Stimulated activated CD8-positive, alpha-beta memory T cell treated with anti-CD3 and anti-CD28 coated beads, Interleukin-15, amount 100 ng/mL, for 4 hours (primary cell): Measurements from ENCODE around the gene CNTNAP2.
"Not testable (repeated sequence)": the region's sequence is repeated elsewhere in the genome, so short reads cannot be mapped to it uniquely, and the experiment has no call there.

Experiments used
- DNase-seq, 2 donors: peaks; one replicate each; pipeline ENCODE4 v3.0.0-alpha.2; 2020; ENCODE audit warnings: low read depth in 2 of 2

CNTNAP2 gene

GRCh38 chr7:146878901-146879300 is 762.3 kb downstream of the CNTNAP2 start:
- DNase-seq = no peak

DNA sequence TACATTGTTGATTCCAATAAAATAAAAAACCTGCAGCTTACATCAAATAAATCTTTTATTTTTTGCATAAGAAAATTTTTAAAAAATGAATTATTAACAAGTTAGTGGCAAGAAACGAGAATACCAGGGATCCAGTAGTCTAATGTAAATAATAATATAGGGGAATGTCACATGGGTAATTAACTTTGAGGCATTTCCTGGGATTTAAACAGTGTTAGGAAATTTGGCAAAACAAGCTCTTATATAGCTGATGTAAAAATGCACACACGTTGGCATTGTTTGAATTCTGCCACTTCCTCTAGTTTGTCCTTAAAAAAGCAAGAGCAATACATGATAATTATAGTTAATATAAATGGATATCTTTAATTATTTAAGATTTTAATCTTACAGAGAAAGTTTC is 768.6 kb downstream of the CNTNAP2 start:
- DNase-seq = no peak

- DNase-seq = no peak
Measured at GRCh38 chr7:146889806-146890555, 773.4 kb downstream of the CNTNAP2 start.

DNA sequence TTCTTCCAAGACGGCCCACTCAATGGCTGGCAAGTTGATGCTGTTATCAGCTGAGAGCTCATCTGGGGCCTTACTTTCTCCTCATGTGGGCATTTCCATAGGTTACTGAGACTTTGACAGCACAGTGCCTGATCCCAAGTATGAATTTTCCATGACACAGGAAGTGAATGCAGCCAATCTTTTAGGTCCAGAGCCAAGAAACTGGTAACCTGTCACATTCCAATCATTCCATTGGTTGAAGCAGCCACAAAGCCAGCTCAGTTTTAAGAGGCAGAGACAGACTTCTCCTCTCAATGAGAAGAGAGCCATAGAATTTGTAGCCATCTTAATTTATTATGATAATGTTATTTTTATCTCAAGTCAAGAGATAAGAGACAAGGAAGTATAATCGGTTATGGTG is 775.5 kb downstream of the CNTNAP2 start:
- no peak for DNase-seq

DNA sequence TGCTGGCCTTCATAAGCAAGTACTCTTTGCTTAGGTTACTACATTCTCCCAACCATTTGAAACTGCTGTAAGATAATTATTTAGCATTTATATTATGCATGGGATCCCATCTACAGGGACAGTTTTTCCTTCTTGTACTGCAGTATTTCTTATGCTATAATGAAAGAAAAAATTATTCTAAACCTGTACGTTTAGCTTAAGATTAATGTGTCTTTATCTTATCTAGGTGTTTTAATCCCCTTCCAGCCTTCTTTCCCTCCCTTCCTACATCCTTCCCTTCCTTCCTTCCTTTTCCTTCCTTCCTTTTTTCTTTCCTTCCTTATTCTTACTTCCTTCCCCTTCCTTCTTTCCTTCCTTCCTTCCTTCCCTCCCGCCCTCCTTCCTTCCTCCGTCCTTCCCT is 778.3 kb downstream of the CNTNAP2 start:
- no peak for DNase-seq

DNA sequence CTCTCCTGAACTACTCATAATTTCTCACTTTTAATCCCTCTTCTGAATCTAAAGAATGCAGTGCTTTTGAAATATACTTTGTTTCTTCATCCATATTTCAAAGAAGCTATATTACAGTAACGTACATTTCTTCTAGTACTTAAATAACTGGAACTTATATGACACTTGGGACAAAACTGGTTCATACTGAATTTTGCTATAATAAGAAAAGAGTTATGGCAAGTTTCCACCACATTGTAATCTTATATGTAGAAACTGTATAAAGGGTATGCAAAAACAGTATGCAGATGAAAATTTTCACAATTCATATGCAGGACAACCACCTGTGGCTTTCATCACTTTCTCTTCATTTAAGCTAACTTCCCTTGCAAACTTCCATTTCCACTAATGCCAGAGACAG is 785.7 kb downstream of the CNTNAP2 start:
- no peak for DNase-seq

DNA sequence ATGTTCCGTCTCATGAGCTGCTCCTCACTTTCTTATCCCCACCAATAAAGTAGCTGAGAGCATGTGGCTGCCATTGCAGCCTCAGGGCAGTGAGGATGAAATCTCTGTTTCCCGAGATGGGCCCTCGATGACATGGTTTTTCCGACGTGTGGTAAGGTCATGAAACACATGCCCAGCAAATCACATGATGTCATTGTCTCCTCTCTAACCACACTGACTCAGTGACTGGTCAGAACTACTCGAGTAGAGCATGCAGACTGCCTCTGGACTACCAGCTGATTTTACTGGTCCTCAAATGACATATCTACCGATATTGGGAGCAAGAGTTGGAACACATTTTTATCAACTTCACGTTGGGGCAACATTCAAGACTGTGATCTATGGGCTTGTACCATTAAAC is 786.1 kb downstream of the CNTNAP2 start:
- DNase-seq = no peak

DNA sequence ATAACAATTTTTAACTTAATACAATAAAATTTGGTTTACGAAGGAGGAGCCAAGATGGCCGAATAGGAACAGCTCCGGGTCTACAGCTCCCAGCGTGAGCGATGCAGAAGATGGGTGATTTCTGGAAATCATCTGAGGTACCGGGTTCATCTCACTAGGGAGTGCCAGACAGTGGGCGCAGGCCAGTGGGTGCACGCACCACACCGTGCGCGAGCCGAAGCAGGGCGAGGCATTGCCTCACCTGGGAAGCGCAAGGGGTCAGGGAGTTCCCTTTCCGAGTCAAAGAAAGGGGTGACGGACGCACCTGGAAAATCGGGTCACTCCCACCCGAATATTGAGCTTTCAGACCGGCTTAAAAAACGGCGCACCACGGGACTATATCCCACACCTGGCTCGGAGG is 789.1 kb downstream of the CNTNAP2 start:
- DNase-seq = not testable (repeated sequence)

GRCh38 chr7:146922782-146923181 is 806.2 kb downstream of the CNTNAP2 start:
- DNase-seq = no peak

DNA sequence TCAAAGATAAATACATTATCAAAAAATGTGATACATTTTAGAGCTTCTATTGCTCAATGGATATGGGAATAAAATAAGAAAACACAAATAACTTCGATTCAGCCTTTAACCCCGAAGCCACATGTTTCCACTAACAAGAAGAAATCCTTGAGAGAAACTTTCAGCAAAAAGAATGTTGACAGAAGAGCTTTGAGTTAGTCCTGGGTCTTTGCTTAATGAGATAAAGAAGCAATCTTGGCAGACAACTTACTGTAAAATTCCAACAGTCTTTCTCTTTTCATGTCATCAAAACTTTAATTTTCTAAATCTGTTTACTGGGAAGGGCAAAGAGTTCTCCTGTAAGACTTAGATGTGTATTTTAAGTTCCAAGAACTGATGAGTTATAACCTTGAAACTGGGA is 810.2 kb downstream of the CNTNAP2 start:
- no peak for DNase-seq

GRCh38 chr7:146937836-146938235 is 821.2 kb downstream of the CNTNAP2 start:
- DNase-seq = no peak

GRCh38 chr7:146943483-146943882 is 826.9 kb downstream of the CNTNAP2 start:
- no peak for DNase-seq

DNA sequence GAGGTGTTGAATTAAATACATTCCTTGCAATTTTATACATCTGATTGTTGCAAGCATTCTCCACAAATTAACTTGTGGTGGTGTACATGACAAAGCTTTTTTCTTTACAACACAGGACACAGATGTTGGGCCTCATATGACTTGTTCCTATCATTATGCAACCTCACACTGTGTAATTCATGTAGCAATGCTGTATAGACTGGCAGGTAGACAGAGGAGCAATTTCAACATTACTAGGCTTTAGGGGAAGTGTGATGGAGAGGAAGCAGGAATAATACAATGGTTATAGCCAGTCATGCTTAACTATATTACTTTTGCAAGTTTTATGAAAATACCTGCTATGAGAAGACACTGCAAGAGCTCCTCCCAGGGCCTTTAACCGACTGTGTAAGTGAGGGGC is 832.1 kb downstream of the CNTNAP2 start:
- DNase-seq = no peak

DNA sequence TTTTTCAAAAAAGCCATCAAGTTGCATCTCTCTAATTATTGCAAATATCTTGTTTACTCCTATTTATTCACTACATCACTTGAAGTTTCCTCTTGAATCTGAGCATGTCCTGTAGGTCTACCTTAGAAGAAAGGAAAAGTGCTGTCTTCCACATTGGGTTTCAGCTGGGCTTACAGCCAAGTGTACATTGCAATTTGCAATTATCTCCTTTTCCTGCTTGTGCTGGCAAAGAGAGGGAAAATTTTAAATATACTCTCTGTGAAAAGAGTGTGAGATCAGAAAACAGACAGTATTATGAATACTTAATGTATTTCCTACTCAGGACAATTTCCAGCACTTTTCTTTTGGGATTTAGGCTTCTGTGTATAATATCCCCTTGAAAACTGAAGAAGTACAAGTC is 839.7 kb downstream of the CNTNAP2 start:
- DNase-seq = no peak

DNA sequence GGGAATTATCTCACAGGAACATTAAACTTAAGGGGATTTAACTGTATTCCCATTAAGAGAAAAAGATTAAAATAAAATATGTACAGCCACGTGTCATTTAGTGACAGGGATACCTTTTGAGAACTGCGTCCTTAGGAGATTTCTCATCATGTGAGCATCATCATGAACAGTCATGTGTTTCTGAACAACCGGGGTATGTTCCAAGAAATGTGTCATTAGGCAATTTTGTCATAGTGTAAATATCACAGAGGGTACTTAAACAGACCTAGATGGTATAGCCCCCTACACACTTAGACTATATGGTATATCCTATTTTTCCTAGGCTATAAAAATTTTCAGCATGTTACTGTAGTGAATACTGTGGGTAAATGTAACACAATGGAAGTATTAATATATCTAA is 840.3 kb downstream of the CNTNAP2 start:
- DNase-seq = no peak

DNA sequence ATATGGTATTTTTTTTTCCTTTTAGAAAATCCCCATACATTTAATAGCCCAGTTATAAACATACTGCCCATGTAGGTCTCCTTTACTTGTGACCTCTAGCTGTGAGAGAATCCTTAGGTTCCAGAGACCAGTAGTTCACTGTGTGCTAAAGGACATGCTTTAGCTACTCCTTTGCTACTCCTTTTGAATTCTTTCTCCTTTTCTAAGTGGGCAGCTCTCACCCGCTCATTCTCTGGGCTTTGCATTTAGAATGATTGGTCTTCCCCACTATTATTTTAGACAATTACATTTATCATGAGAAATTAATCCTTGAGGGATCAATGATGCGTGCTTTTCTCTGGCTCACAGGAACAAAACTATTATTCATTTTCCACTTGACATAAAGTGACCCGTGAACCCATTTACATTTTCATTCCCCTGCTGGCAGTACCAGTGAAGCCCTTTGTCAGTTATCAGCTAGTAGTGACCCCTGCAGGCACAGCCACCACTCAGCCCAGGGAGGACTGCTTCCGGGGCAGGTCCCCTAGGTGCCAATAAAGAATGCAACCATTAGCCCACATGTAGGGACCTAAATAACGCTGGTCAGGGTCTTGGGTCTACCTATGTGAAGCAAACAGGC is 844.3 kb downstream of the CNTNAP2 start:
- no peak for DNase-seq

GRCh38 chr7:146961617-146962016 is 845.0 kb downstream of the CNTNAP2 start:
- no peak for DNase-seq

DNA sequence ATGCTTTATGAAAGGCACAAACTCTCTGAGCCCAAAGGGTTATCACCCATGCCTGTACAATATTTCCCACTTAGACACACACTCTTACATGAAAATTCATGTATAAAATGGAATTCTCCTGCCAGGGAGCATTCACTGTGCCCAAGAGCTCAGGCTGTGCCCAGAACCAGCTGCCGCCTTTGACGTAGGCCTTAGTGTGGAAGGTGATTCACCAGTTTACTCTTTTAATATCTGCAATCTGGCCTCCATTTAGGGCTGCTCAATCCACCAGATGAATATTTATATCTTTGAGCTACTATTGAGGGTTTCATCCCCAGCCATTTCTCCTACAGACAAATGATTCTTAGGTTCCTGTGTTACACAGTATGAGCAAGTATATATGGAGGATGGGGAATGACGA is 849.7 kb downstream of the CNTNAP2 start:
- DNase-seq = no peak

DNA sequence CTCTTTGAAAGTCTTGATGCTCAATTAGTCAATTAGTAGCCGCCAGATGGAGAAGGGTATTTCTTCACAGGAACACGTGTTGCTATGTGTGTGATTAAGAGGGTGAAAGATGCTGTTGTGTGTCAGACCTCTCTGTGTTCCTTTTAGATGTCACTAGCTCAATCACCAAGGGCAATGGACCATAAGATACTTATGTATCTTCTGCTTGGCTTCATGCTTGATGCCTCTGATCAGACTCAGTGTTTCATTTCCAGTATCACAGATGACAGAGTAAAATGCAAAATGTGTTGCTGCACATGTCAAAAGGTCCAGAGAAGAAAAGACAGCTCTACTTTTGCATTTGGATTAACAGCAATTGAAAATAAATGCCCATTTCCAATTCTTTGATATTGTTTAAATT is 865.9 kb downstream of the CNTNAP2 start:
- DNase-seq = no peak

DNA sequence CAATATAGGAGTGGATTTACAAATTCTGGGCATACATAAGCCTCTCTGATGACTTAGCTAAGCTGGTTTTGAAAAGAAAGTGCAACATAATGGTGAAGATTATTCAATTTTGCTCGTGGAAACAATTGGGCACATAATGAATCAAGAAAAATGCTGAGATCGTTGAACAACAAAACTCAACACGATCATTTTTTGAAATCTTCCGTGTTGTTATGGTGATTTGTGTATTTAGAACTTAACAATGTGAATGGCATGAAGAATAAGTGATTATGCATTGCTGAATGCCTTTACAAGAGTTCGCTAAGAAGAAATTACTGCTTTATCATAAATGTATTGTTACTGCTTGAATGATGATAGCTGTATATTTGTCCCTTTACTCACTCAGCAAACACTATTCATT is 875.0 kb downstream of the CNTNAP2 start:
- DNase-seq = no peak

DNA sequence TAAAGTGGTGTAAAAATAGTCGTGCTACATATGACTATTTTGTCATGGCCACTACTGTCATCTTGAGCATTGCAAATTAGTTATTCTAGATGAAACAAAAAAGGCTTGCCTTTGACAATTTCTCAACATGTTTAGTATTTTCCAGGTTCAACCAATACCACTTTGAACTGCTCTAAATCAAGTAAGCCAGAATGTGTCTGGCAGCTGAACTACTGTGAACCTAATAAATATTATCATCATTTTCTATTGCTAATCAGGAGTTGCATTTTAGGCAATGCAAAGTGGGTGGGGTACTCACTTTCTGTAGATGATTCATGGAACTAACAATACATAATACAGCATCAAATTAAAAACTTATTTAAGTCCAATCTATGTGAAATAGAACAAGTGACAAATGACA is 877.2 kb downstream of the CNTNAP2 start:
- no peak for DNase-seq

DNA sequence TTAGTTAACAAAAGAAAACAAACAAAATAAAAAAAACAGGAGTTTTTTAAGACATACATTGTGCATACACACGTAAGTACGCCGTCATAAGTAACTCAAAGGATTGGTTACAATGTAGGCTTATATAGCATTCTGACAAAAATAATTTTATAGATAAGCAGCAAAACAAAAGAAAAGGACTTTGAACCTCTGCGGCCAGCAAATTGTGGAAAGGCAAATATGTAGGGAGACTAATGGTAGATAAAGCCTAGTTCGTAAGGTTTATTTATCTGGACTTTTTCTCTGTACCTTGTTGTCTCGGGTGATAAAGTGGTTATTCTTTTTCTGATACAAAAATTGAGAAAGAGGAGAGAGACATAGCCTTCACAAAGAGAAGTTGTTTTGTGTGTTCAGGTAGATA is 891.9 kb downstream of the CNTNAP2 start:
- DNase-seq = no peak

DNA sequence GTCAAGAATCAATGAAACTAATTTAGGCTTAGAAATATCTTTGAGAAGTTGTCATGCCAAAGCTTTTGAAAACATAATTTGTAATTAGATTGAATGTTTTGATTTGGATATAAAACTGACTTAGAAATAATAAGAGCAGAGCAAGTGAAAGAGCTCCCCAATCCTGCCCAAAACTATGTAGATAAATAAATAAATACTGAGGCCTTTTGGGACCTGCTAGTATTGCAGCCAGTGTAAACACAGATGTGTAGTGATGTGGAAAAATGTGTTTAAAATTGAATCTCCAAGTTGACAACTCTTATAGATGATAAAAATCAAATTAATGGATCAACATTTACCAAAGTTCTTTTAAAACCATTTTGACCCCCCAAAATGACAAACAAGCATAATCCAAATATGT is 896.1 kb downstream of the CNTNAP2 start:
- no peak for DNase-seq

GRCh38 chr7:147013825-147014224 is 897.2 kb downstream of the CNTNAP2 start:
- no peak for DNase-seq
